ENCODE data around the gene IRF7.
"Not testable (repeated sequence)": the region's sequence is repeated elsewhere in the genome, so short reads cannot be mapped to it uniquely, and the experiment has no call there.

IRF7 gene

DNA sequence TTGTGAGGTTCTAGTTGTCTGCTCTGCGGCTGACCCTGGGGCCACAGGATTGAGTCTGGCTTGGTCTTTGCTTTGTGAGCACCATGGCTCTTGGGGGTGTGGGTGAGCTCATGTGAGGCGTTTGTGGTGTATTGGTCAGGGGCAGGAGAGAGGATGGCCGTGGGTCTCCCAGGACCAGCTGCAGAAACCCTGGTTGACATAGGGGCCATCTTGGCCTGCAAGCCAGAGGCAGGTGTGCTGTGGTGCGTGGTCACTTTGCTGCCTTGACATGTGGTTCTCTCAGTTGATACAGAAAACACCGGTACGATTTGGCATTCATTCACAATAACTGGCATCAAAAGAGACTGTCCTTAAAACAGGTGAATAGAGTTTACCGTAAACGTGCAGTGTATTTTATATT, 28.2 kb downstream of the IRF7 start:
- no peak for DNase-seq (ENCODE audit: insufficient read length, low spot score)
- FAIRE-seq: no peak

- FAIRE-seq (no peak), DNase-seq (ENCODE audit: insufficient read length, low spot score) (no peak)
Observed at GRCh38 chr11:586376-587316, 29.1 kb downstream of the IRF7 start.

GRCh38 chr11:584287-584686, 31.5 kb downstream of the IRF7 start:
- no peak for DNase-seq (ENCODE audit: insufficient read length, low spot score)
- no peak for FAIRE-seq

DNA sequence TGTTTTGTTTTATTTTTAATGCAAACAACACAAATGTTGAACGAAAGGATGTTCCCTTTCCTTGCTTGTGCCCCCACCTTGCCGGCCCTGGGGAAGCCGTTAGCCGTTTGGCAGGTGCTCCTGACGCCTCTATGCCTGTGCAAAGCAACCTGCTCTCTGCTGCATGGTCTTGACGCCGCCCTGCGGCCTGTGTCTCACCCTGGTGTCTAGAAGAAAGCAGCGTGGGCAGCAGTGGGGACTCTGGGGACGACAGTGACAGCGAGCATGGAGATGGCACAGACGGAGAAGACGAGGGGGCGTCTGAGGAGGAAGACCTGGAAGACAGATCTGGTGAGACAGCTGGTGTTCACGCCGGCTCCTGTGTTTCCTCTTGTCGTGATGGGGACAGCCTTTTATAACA, 34.0 kb downstream of the IRF7 start:
- DNase-seq (ENCODE audit: insufficient read length, low spot score) (no peak), FAIRE-seq (no peak)

DNA sequence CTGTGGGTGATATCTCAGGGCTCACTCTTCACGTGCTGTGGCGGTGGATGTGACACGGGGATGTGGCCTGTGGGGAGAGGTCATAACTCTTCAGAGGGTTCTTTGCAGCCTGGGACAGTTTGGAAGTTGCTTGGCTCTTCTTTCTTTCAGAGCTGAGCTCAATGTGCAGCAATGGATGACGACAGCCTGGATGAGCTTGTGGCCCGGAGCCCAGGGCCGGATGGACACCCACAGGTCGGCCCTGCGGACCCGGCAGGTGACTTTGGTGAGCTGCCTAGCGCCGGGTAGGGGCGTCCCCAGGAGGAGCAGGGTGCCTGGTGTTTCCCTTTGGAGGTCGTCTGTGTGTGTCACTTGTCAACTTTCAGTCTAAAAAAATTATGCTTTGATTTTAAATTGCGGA, 34.4 kb downstream of the IRF7 start:
- DNase-seq (ENCODE audit: insufficient read length, low spot score) (no peak), FAIRE-seq (no peak)

DNA sequence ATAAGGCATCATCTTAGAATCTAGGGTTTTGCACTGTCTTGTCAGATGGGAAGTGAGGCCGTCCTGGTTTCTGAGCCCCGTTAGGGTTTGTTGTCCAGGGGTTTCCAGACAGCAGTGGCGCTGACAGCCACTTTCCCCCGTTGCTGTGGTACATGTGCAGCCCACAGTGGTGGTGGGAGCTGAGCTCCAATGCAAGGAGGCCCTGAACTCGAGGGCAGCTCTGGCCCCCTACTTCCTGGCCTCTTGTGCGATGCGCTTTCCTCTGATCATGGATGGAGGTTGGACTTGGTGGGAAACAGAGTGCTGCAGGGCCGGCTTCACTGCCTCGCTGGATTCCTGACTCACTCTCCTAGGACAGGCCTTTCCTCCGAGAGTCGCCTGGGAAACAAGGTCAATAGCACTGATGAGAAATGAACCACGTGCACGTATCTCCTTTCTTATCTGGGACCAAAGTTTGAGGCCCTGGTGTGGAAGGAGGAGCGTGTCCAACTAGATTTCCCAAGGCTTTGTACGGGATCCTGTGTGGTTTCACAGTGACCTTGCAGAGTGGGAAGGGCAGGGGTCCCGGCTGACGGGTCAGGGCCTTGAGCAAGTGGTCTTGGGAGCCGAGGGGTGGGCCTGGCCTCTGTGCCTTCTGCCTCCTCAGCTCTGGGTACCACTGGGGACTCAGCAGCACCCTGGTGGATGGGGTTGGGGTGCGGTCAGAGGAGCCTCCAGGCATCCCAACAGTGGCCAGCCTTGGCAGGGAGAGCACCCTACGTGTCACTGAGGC, 35.7 kb downstream of the IRF7 start:
- FAIRE-seq: no peak
- no peak for DNase-seq (ENCODE audit: insufficient read length, low spot score)

DNA sequence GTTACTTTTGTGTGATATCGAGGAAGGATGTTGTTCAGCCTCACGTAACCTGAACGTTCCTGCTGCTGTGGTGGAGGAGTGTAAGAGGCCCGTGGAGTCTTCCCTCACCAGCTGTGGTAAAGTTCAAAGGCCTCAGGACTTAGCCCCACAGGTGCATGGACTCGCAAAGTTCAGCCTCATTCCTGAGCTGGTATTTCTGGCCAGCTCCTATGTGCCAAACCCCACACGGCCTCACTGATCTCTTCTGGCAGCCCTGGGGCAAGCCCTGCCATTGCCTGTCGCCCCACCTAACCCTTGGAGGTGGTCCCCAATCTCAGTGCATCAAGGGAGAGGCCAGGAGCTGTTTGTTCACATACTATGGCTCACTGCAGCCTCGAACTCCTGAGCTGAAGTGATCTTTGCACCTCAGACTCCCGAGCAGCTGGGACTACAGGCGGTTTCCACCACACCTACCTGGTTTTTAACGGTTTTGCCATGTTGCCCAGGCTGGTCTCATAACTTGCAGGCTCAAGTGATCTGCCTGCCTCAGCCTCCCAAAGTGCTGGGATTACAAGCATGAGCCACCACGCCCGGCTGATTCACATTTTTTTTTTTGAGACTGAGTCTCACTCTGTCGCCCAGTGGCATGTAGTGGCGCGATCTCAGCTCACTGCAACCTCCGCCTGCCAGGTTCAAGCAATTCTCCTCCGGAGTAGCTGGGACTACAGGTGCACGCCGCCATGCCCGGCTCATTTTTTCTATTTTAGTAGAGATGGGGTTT, 37.3 kb downstream of the IRF7 start:
- DNase-seq (ENCODE audit: insufficient read length, low spot score) (no peak), FAIRE-seq (no peak)

- FAIRE-seq (no peak), DNase-seq (ENCODE audit: insufficient read length, low spot score) (no peak)
Observed at GRCh38 chr11:577611-577894, 38.2 kb downstream of the IRF7 start.

- DNase-seq (ENCODE audit: insufficient read length, low spot score) (no peak), FAIRE-seq (peak; percentile 48)
Observed at GRCh38 chr11:576811-577610, 38.7 kb downstream of the IRF7 start.

DNA sequence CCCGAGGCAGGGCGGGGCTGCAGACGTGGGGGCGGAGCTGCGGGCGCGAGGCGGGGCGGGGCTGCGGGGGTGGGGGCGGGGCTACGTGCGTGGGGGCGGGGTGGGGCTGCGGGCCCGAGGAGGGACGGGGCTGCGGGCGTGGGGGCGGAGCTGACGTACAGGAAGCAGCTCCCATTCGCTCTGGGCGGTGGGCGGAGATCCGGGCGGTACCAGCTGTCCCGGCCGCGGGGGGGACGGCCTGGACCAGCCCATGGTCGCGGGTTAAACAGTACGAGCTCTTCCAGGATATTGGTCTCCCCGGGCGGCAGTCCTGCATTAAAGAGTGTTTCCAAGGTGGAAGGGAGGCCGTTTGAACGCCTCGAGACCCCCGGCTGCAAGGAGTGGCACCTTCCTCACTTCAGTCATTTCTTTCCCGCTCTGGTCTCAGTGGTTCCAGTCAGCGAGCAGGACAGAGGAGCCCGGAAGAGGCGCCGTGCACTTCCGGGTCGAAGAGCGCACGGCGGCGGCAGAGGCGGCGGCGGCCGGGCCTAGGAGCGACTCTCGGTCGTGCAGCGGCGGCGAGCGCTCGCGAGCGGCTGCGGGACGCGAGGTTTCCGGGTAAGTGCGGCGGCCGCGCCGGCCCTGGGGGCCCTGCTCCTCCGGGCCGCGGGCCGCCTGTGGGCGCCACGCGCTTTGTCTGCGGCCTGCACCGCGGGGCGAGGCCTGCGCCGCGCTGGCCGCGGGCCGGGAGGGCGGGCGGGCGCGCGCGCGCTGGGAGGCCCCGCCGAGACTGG, 39.6 kb downstream of the IRF7 start, which contains the start of gene PHRF1:
Gene PHRF1 (plus strand): TSS at position 475 of the 773 bp plus-strand sequence. CDS start 5,043 bp downstream, outside the sequence.
- peak; percentile 97 for FAIRE-seq
- DNase-seq (ENCODE audit: insufficient read length, low spot score): peak; percentile 100

DNA sequence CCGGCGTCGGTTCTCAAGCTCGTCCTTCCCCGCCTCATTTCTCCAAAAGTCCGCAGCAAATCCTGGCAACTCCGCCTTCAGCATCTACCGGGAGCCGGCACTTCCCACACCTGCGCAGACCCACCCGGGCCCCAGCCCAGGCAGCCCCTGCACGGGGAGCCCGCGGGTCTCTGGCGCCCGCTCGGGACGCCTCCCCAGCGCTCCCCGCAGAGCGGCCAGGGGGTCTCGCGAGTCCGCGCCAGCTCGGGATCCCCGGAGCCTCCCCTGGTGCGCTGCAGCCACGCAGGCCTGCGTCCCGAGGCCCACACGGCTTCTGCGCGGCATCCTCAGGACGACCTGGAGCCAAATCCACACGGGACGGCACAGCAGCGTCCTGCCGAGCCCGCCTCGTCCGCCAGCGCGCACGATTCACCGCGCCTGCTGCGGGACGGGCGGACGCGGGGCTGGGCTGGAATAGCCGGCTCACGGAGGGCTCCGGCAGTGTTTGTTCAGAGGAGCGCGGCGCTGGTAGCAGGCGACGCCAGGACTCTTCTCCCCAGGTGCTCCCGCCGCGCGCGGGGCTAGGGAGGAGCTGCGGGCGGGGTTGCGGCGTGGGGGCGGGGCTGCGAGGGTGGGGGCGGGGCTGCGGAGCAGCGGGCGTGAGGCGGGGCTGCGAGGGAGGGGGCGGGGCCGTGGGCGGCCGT, 40.3 kb downstream of the IRF7 start:
- DNase-seq (ENCODE audit: insufficient read length, low spot score) (peak; percentile 77), FAIRE-seq (no peak)

DNA sequence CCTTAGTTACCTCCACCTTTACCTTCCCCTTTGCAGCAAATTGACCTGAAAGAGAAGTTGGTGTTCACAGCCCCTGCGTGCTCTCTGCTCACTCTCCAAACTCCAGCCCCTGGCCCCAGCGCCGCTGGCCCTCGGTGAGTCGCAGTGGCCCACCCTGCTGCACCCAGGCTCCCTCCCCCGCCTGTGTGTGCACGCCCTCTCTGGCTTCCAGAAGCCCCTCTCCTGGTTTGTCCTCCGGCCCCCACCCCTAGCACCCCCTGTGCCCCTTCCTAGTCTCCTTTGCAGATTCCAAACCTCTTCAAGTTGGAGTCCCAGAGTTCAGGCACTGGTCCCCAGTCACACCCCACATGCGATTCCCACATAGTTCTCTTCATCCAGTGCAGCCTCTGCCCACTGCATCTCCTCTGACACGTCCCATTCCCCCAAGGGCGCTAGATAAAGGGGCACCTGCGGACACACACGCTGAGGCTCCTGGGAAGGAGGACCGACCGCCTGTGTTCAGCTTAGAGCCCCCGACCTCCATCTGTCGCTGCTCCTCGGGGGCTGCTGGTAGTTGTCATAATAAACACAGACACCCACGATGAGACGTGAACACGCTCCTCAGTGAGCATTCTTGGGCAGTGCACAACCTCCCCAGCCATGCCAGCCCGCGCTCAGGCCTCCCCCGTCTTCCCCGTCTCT, 41.0 kb downstream of the IRF7 start:
- FAIRE-seq (peak; percentile 67), DNase-seq (ENCODE audit: insufficient read length, low spot score) (no peak)

GRCh38 chr11:574031-574570, 41.6 kb downstream of the IRF7 start:
- not testable (repeated sequence) for FAIRE-seq; DNase-seq (ENCODE audit: insufficient read length, low spot score)

GRCh38 chr11:573146-573759, 42.5 kb downstream of the IRF7 start:
- FAIRE-seq (no peak), DNase-seq (ENCODE audit: insufficient read length, low spot score) (no peak)

DNA sequence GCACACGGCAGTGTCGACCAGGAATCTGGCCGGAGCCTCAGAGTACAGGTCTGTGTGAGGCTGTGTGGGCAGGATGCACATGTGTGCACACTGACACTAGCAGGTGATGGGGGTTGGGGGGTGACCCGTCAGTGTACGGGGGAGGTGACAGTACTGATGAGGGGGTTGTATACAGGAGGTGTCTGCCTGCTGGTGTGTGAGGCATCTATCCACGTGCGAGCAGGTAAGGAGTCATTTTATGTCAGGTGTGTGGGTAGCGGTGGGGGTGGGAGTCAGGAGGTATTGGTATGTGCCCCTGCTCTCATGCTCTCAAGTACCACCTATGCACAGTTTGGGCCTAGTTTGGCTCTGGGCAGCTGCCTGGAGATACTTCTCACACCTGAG, 44.0 kb downstream of the IRF7 start:
- no peak for DNase-seq (ENCODE audit: insufficient read length, low spot score)
- FAIRE-seq: no peak

- FAIRE-seq (peak; percentile 63), DNase-seq (ENCODE audit: insufficient read length, low spot score) (no peak)
Observed at GRCh38 chr11:569158-569885, 46.4 kb downstream of the IRF7 start.

Measured in GM19239 (cell line).